ENCODE results near the gene ZNF362.

DNA sequence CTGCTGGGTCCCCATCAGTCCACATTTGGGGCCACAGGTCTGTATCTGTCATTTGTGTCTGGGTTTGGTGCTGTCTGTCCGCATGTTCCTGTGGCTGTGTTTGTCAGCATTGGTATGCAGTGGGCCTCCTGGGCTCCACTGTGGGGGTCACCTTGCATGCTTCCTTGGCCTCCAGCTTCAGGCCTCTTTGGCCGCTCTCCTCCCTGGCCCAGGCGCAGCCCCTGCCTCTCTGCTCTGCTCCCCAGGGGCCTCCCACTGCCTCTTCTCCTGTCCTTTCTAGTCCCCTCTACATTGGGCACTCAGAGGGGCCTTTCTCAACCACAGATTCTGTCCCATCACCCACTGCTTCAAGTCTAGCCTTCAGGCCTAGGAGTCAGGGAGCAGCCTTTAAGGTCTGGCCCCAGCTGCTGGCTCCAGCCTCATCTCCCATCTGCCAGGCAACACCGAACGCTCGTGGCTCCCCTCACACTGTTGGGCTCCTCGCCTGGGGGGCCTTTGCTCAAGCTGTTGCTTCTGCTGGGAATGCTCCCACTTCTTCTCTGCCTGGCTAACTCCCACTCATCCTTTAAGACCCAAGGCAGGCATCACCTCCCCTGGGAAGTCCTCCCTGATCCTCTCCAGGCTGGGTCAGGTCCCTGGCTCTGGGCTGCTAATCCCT is 14.6 kb downstream of the ZNF362 start:
- no peak for TF ChIP-seq POLR2A (IDR thresholded peaks at IDR 0.05)
- no peak for TF ChIP-seq POLR2AphosphoS5 (IDR thresholded peaks at IDR 0.05)
